HEK293 (cell line): ENCODE results near the gene TP53I11.

ENCODE experiments used
- GLIS1 ChIP-seq: fragments of 450-650 bp; formaldehyde crosslinking; IDR thresholded peaks from 2 replicates; pipeline ENCODE4 v1.5.1; 2016; ENCODE audit warnings: missing biosample characterization, missing genetic modification characterization
- INSM2 ChIP-seq: fragments of 450-650 bp; formaldehyde crosslinking; IDR thresholded peaks from 2 replicates; pipeline ENCODE4 v1.5.1; 2016; ENCODE audit warnings: missing biosample characterization, missing genetic modification characterization
- ZBTB26 ChIP-seq: fragments of 450-650 bp; formaldehyde crosslinking; optimal IDR thresholded peaks from 2 replicates; pipeline ENCODE3; 2016; ENCODE audit warnings: missing biosample characterization, mild to moderate bottlenecking, missing genetic modification characterization
- ZBTB7A ChIP-seq: fragments of 450-650 bp; formaldehyde crosslinking; IDR thresholded peaks from 2 replicates; pipeline ENCODE4 v1.5.1; 2016; ENCODE audit warnings: low read depth, missing biosample characterization, missing genetic modification characterization
- ZFP3 ChIP-seq: fragments of 450-650 bp; formaldehyde crosslinking; IDR thresholded peaks from 2 replicates; pipeline ENCODE4 v1.5.1; 2016; ENCODE audit warnings: low read depth, missing biosample characterization, missing genetic modification characterization
- ZFP69B ChIP-seq: fragments of 450-650 bp; formaldehyde crosslinking; IDR thresholded peaks from 2 replicates; pipeline ENCODE4 v1.5.1; 2016; ENCODE audit warnings: missing biosample characterization, missing genetic modification characterization
- ZNF138 ChIP-seq: fragments of 450-650 bp; formaldehyde crosslinking; IDR thresholded peaks from 2 replicates; pipeline ENCODE4 v1.5.1; 2016; ENCODE audit warnings: missing biosample characterization, missing genetic modification characterization, borderline replicate concordance
- ZNF16 ChIP-seq: fragments of 450-650 bp; formaldehyde crosslinking; IDR thresholded peaks from 2 replicates; pipeline ENCODE4 v1.5.1; 2016; ENCODE audit warnings: low read depth, missing biosample characterization, missing genetic modification characterization
- ZNF266 ChIP-seq: fragments of 450-650 bp; formaldehyde crosslinking; IDR thresholded peaks from 2 replicates; pipeline ENCODE4 v1.5.1; 2016; ENCODE audit warnings: missing biosample characterization, missing genetic modification characterization, low read depth
- ZNF311 ChIP-seq: fragments of 450-650 bp; formaldehyde crosslinking; IDR thresholded peaks from 2 replicates; pipeline ENCODE4 v1.5.1; 2017; ENCODE audit warnings: missing biosample characterization, missing genetic modification characterization, borderline replicate concordance
- ZNF510 ChIP-seq: fragments of 450-650 bp; formaldehyde crosslinking; IDR thresholded peaks from 2 replicates; pipeline ENCODE4 v1.5.1; 2018; ENCODE audit warnings: mild to moderate bottlenecking, missing genetic modification characterization, missing biosample characterization; ENCODE audit not compliant: insufficient replicate concordance
- ZNF777 ChIP-seq: fragments of 450-650 bp; formaldehyde crosslinking; IDR thresholded peaks from 2 replicates; pipeline ENCODE4 v1.5.1; 2017; ENCODE audit warnings: missing biosample characterization, missing genetic modification characterization, borderline replicate concordance
- TF ChIP-seq, protein P1 (sequence below): fragments of 450-650 bp; formaldehyde crosslinking; IDR thresholded peaks from 2 replicates; pipeline ENCODE4 v1.5.1; 2016; ENCODE audit warnings: missing biosample characterization, missing genetic modification characterization
- TF ChIP-seq, protein P2 (sequence below): fragments of 450-650 bp; formaldehyde crosslinking; IDR thresholded peaks from 2 replicates; pipeline ENCODE4 v1.5.1; 2016; ENCODE audit warnings: missing biosample characterization, missing genetic modification characterization

DNA sequence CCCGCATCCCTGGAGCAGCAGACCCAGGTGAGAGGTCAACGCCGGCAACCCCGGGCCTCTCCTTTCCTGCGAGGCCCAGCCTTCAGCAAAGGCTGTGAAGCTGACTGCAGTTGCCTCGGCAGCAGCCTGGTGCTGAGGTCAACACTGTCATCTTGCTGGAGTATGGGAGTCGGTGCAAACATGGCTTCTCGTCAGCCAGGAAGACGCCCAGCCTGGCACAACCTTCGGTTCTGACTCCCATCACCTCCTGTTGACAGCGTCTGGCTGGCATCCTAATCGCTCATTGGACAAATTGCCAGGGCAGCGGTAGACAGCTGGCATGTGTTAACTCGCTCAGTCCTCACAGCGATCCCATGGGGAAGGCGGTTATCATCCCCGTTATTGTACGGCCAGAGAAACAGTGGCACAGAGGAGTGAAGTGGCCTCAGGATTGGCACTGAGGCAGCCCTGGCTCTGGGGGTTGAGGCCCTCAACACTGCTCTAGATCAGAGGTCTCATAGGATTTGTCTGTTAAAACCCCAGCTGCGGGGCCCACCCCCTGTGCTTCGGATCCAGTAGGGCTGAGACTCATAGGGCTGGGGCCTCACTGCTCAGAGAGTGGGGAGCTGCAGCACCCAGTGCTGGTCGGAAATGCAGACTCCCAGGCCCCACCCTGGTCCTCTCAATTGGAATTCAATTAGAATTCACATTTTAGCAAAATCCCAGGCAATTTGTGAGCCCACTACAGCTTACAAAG lies 39.3 kb upstream of the TP53I11 start:
- TF ChIP-seq, protein P1, sequence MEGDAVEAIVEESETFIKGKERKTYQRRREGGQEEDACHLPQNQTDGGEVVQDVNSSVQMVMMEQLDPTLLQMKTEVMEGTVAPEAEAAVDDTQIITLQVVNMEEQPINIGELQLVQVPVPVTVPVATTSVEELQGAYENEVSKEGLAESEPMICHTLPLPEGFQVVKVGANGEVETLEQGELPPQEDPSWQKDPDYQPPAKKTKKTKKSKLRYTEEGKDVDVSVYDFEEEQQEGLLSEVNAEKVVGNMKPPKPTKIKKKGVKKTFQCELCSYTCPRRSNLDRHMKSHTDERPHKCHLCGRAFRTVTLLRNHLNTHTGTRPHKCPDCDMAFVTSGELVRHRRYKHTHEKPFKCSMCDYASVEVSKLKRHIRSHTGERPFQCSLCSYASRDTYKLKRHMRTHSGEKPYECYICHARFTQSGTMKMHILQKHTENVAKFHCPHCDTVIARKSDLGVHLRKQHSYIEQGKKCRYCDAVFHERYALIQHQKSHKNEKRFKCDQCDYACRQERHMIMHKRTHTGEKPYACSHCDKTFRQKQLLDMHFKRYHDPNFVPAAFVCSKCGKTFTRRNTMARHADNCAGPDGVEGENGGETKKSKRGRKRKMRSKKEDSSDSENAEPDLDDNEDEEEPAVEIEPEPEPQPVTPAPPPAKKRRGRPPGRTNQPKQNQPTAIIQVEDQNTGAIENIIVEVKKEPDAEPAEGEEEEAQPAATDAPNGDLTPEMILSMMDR (tag by site-specific recombination): no peak
- TF ChIP-seq ZBTB26 (tag by site-specific recombination) (no peak), ZNF510 (no peak), ZFP3 (tag by site-specific recombination) (no peak), GLIS1 (tag by site-specific recombination) (no peak), ZBTB7A (tag by site-specific recombination) (no peak), ZNF777 (tag by site-specific recombination) (no peak), INSM2 (no peak), ZNF138 (tag by site-specific recombination) (no peak), ZFP69B (tag by site-specific recombination) (no peak), ZNF266 (tag by site-specific recombination) (no peak), ZNF16 (no peak), ZNF311 (tag by site-specific recombination) (no peak)
- TF ChIP-seq, protein P2, sequence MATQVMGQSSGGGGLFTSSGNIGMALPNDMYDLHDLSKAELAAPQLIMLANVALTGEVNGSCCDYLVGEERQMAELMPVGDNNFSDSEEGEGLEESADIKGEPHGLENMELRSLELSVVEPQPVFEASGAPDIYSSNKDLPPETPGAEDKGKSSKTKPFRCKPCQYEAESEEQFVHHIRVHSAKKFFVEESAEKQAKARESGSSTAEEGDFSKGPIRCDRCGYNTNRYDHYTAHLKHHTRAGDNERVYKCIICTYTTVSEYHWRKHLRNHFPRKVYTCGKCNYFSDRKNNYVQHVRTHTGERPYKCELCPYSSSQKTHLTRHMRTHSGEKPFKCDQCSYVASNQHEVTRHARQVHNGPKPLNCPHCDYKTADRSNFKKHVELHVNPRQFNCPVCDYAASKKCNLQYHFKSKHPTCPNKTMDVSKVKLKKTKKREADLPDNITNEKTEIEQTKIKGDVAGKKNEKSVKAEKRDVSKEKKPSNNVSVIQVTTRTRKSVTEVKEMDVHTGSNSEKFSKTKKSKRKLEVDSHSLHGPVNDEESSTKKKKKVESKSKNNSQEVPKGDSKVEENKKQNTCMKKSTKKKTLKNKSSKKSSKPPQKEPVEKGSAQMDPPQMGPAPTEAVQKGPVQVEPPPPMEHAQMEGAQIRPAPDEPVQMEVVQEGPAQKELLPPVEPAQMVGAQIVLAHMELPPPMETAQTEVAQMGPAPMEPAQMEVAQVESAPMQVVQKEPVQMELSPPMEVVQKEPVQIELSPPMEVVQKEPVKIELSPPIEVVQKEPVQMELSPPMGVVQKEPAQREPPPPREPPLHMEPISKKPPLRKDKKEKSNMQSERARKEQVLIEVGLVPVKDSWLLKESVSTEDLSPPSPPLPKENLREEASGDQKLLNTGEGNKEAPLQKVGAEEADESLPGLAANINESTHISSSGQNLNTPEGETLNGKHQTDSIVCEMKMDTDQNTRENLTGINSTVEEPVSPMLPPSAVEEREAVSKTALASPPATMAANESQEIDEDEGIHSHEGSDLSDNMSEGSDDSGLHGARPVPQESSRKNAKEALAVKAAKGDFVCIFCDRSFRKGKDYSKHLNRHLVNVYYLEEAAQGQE: no peak
